ENCODE results near the gene GSTM1. TPM values are rescaled to one million over a fixed set of nuclear protein-coding genes. Genes with fewer than 3 reads are reported as not detected.
A peak's percentile ranks its signal among the peaks of the same experiment; 100 is the strongest.
"Not testable (repeated sequence)": the region's sequence is repeated elsewhere in the genome, so short reads cannot be mapped to it uniquely, and the experiment has no call there.

GSTM1 gene
- total RNA-seq, 1 donor from 2014 or later, result 37.3 TPM

DNA sequence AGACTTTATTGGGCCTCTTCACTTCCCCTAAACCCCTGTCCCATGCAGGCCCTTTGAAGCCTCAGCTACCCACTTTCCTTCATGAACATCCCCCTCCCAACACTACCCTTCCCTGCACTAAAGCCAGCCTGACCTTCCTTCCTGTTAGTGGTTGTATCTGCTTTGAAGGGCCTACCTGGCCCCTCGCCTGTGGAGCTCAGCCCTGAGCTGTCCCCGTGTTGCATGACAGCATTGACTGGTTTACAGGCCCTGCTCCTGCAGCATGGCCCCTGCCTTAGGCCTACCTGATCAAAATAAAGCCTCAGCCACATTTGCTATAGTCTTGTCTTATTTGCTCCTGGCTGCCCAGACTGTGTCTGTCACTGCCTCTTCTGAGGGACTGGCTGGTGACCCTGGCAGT lies 26.2 kb upstream of the GSTM1 start:
- no peaks in the 10 kb centered on the region for H3K27me3 Mint-ChIP-seq
- DNase-seq (ENCODE audit: extremely low spot score, unreplicated experiment), result no peak
- peaks cover 16% of the 10 kb centered on the region for H3K4me1 Mint-ChIP-seq (ENCODE audit: unreplicated experiment)
- H3K9me3 Mint-ChIP-seq, result no peaks in the 10 kb centered on the region
- H3K27ac Mint-ChIP-seq, result no peak overlapping the region
- H3K4me3 Mint-ChIP-seq, result no peak overlapping the region
- TF ChIP-seq, protein P1, sequence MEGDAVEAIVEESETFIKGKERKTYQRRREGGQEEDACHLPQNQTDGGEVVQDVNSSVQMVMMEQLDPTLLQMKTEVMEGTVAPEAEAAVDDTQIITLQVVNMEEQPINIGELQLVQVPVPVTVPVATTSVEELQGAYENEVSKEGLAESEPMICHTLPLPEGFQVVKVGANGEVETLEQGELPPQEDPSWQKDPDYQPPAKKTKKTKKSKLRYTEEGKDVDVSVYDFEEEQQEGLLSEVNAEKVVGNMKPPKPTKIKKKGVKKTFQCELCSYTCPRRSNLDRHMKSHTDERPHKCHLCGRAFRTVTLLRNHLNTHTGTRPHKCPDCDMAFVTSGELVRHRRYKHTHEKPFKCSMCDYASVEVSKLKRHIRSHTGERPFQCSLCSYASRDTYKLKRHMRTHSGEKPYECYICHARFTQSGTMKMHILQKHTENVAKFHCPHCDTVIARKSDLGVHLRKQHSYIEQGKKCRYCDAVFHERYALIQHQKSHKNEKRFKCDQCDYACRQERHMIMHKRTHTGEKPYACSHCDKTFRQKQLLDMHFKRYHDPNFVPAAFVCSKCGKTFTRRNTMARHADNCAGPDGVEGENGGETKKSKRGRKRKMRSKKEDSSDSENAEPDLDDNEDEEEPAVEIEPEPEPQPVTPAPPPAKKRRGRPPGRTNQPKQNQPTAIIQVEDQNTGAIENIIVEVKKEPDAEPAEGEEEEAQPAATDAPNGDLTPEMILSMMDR (conservative IDR thresholded peaks at IDR 0.05), result no peak
- no peaks in the 10 kb centered on the region for H3K36me3 Mint-ChIP-seq

DNA sequence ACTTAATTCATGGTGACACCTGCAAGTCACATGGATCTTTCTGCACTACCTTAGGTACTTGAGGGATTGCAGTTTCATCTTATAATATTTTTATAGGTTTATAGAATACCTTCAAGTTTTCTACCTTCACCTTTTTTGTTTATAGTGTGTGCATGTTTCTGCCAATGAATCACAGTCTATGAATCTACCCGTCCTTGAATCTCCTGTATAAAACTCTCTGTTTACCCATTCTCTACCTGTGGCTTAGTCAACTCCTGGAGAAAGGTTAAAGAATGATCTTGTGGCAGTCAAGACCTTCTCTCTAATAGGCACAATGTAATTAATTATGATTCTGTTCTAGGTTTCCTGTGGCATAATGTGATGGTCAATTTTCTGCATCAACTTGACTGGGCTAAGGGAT lies 22.9 kb upstream of the GSTM1 start:
- no peaks in the 10 kb centered on the region for H3K27me3 Mint-ChIP-seq
- TF ChIP-seq, protein P1 (conservative IDR thresholded peaks at IDR 0.05), result no peak
- peaks cover 7% of the 10 kb centered on the region for H3K36me3 Mint-ChIP-seq
- peaks cover 15% of the 10 kb centered on the region for H3K4me1 Mint-ChIP-seq (ENCODE audit: unreplicated experiment)
- H3K27ac Mint-ChIP-seq, result no peak overlapping the region
- no peak overlapping the region for H3K4me3 Mint-ChIP-seq
- no peaks in the 10 kb centered on the region for H3K9me3 Mint-ChIP-seq
- no peak for DNase-seq (ENCODE audit: extremely low spot score, unreplicated experiment)

DNA sequence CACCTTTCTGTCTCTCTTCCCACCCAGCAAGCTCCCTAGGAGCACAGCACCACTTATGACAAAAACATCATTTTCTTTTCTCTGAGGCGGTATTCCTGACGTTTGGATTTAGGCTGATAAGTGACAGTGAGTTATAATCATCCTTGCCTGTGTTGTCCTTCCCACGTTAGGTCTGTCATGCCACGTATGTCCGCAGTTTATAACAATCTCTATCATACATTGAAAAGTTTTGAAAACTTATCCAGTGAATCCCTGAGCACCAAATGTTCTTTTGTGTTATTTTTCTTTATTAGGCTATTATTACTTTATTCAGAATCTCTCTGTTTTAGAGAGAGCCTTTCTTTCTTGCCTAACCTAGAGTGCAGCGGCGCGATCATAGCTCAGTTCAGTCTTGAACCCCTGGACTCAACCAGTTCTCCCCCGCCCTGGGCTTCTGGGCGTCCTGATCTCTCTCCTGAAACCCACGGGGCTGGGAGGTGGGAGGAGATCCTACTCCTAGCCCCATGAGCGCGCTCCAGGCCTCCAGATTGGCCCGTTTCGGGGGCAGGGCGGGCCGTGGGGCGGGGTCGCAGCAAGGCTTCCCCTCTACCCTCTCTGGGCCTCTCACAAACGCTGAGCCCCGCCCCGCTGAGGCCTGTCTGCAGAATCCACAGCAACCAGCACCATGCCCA lies 20.0 kb upstream of the GSTM1 start, which contains the start of gene GSTM2:
Gene GSTM2 (plus strand): TSS at position 606 of the 671 bp plus-strand sequence. CDS start 59 bp downstream, at position 665.
- H3K27me3 Mint-ChIP-seq, result no peaks in the 10 kb centered on the region
- H3K9me3 Mint-ChIP-seq, result no peaks in the 10 kb centered on the region
- H3K27ac Mint-ChIP-seq, result peak within 1 kb of the TSS; percentile 38
- peaks cover 12% of the 10 kb centered on the region for H3K4me1 Mint-ChIP-seq (ENCODE audit: unreplicated experiment)
- H3K36me3 Mint-ChIP-seq, result peaks cover 15% of the 10 kb centered on the region
- peak; percentile 91 for DNase-seq (ENCODE audit: extremely low spot score, unreplicated experiment)
- TF ChIP-seq, protein P1 (conservative IDR thresholded peaks at IDR 0.05), result no peak
- peak within 1 kb of the TSS; percentile 87 for H3K4me3 Mint-ChIP-seq

DNA sequence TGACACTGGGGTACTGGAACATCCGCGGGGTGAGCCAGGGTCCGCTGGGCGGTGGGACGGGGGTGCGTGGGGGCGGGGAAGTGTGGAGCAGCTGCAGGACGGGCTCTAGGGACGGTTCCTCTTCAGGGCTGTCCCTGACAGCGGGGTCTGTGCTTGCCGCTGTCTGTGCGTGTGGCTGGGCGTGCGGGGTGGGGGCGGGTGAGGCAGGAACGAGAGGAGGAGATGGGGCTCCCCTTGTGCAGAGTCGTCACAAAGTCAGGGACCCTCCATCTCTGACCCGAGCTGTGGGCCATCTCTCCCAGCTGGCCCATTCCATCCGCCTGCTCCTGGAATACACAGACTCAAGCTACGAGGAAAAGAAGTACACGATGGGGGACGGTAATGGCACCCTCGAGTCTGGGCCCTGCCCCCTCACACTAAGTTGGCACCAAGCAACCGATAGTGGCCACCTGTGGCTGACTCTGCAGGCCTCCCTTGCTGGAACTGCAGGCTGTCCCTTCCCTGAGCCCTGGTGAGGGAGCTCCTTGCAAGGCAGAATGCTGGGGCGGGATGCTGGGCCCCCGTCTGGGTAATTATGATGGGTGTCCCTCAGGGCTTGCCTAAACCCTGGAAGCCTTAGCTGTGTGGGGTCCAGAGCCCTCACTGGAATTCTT lies 19.4 kb upstream of the GSTM1 start:
- H3K36me3 Mint-ChIP-seq, result peaks cover 15% of the 10 kb centered on the region

DNA sequence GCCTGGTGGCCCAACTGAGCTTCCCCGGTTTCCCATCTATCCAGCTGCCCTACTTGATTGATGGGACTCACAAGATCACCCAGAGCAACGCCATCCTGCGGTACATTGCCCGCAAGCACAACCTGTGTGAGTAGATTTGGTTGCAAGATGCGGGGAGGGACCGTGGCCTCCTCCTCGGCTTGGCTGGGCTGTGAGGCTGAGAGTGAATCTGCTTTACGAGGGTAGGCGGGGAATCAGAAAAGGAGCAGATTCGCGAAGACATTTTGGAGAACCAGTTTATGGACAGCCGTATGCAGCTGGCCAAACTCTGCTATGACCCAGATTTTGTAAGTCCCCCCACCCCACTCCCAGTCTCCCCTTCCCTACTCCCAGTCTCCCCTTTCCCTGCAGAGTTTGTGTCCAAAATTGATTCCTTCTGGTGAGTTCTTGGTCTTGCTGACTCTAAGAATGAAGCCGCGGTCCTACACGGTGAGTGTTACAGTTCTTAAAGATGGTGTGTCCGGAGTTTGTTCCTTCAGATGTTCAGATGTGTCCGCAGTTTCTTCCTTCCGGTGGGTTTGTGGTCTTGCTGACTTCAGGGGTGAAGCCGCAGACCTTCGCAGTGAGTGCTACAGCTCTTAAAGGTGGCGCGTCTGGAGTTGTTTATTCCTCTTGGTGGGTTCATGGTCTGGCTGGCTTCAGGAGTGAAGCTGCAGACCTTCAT lies 18.2 kb upstream of the GSTM1 start:
- TF ChIP-seq, protein P1 (conservative IDR thresholded peaks at IDR 0.05), result no peak
- Mint-ChIP-seq H3K9me3 (no peaks in the 10 kb centered on the region), H3K4me3 (peak overlapping the region; percentile 78), H3K27me3 (no peaks in the 10 kb centered on the region), H3K36me3 (peaks cover 15% of the 10 kb centered on the region), H3K27ac (no peak overlapping the region), H3K4me1 (ENCODE audit: unreplicated experiment) (peaks cover 12% of the 10 kb centered on the region)
- no peak for DNase-seq (ENCODE audit: extremely low spot score, unreplicated experiment)

More for the DNA sequence above, 19.4 kb upstream of the GSTM1 start:
- TF ChIP-seq, protein P1 (conservative IDR thresholded peaks at IDR 0.05), result no peak
- no peak for DNase-seq (ENCODE audit: extremely low spot score, unreplicated experiment)
- no peaks in the 10 kb centered on the region for H3K27me3 Mint-ChIP-seq
- peak overlapping the region; percentile 87 for H3K4me3 Mint-ChIP-seq
- no peaks in the 10 kb centered on the region for H3K9me3 Mint-ChIP-seq
- H3K27ac Mint-ChIP-seq, result peak overlapping the region; percentile 38
- H3K4me1 Mint-ChIP-seq (ENCODE audit: unreplicated experiment), result peaks cover 12% of the 10 kb centered on the region

DNA sequence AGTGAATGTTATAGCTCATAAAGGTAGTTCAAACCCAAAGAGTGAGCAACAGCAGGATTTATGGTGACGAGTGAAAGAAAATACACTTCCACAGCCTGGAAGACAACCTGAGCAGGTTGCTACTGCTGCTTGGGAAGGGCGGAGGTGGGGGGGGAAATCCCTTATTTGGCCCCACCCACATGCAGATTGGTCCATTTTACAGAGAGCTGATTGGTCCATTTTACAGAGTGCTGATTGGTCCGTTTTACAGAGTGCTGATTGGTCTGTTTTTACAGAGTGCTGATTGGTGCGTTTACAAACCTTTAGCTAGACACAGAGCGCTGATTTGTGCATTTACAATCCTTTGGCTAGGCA lies 17.7 kb upstream of the GSTM1 start:
- DNase-seq (ENCODE audit: extremely low spot score, unreplicated experiment); H3K27me3 Mint-ChIP-seq; H3K27ac Mint-ChIP-seq; H3K9me3 Mint-ChIP-seq: not testable (repeated sequence)
- Mint-ChIP-seq H3K36me3 (peaks cover 15% of the 10 kb centered on the region), H3K4me1 (ENCODE audit: unreplicated experiment) (peaks cover 12% of the 10 kb centered on the region), H3K4me3 (peak overlapping the region; percentile 78)
